ENCODE results near the gene DCPS.
"Not testable (repeated sequence)": the region's sequence is repeated elsewhere in the genome, so short reads cannot be mapped to it uniquely, and the experiment has no call there.

Gene DCPS

DNA sequence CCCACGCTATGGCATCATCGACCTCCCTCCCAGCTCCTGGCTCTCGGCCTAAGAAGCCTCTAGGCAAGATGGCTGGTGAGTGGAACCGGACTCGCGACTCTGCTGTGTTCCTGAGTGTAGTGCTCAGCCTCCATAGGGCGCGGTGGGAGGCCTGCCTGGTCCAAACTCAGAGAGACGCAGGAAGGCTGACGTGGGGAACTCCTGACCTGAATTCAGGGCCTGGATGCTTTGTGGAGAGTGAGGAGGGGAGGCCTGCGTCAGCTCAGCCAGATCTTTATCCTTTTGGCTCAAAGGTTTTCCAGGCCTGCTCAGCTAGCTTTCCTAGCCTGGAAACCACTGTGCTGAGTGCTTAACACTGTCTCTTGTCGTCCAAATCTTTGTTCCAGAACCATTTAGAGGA, 13.0 kb upstream of the DCPS start:
- no peak for DNase-seq

- no peak for DNase-seq
Observed at GRCh38 chr11:126293726-126294125, 10.1 kb upstream of the DCPS start.

- DNase-seq = no peak
Observed at GRCh38 chr11:126297004-126297403, 6.9 kb upstream of the DCPS start.

DNA sequence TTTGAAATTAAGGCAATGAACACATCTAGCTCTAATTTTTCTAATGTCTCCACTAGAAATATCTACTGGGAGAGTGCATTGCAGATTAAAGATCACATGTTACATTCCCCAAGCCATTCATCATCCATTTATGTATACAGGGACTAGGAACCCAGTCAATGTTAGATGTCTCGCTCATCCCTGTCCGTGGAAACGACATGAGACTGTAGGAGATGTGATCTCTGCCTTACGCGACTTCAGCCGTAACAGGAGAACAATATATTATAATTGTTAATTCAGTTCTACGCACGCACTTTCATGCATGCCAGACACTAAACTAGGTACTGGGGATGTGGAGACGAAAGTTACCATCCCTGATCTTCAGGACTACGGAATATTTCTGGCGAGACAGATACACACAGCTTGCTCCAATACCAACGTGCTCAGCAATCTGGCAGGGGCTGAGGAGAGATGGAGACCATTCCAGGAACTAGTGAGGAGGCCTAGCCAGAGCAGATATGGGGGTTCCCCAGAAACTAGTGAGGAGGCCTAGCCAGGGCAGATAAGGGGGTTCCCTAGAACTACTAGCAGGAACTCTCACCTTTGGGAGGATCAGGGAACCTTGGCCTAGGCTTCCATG, 706 bp downstream of the DCPS start:
- no peak for DNase-seq

DNA sequence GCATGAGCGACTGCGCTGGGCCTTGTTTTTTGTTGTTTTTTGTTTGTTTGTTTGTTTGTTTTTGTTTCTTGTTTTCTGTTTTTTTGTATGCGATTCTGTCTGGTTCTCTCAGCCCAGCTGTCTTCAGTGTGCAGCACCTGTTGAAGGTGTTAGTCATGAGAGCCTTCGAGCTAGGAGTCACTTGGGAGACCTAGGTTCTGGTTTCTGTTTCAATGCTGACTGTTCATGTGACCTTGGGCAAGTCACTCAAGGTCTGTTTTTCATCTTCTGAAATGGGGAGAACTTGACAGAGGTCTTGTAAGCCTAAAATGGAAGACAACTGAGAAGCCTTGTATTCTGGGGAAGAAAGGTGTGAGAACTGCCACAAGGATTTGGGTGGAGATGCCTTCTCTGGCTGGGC, 1.8 kb downstream of the DCPS start:
- DNase-seq = no peak

DNA sequence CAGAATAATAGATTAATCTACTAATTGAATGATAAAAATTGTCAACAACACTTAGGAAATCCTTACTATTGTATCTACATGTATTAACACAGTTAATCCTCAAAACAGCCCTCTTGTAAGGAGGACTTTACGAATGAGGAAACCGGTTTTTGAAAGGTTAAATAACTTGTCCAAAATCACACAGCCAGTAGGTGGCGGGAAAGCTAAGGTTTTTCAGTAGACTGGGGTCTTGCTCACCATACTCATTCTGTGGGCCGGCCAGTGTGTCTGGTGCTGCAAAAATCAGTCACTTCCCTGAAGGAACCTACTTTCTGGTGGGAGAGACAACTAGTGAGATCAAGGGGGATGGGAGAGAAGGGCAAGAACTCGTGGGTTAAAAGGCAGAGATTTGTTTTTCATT, 3.8 kb downstream of the DCPS start:
- peak; percentile 40 for DNase-seq

GRCh38 chr11:126308271-126308671, 4.4 kb downstream of the DCPS start:
- no peak for DNase-seq

DNA sequence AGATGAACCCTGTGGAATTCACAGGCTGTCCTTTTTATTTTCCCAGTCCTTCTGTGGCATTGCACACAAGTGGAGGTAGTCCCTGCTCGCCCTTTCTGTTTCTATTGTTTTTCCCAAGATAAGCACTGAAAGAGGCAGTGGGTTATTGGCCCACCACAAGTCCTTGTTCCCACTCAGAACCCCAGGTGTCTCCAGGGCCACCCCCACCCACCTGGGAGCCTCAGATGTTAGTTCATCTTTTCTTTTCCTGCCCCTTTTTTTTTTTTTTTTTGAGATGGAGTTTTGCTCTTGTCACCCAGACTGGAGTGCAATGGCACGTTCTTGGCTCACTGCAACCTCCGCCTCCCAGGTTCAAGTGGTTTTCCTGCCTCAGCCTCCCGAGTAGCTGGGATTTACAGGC, 4.9 kb downstream of the DCPS start:
- DNase-seq = not testable (repeated sequence)

GRCh38 chr11:126310200-126310991, 6.5 kb downstream of the DCPS start:
- peak; percentile 53 for DNase-seq

- DNase-seq = no peak
Observed at GRCh38 chr11:126310992-126311310, 7.1 kb downstream of the DCPS start.

GRCh38 chr11:126311401-126312291, 7.8 kb downstream of the DCPS start:
- no peak for DNase-seq

DNA sequence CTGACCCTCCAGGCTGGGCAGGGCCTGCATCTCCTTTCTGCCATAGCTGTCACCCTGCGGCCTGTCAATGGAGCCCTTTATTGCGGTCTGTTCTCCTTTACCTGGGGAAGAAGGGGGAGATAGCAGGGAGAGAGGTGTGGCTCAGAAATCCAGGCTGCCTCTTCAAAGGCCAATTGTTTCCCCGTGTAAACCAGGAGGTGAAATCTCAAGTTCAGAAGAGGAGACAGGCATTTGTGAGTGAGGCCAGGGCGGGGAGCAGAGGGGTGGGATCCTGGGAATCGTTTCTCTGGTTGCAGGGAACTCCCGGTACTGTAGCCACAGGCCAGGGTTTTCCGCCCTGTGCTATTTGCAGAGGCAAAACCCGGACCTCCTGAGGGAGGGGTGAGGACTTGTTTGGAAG, 9.1 kb downstream of the DCPS start:
- no peak for DNase-seq

- no peak for DNase-seq
Observed at GRCh38 chr11:126313826-126314225, 10.0 kb downstream of the DCPS start.

GRCh38 chr11:126317432-126317755, 13.5 kb downstream of the DCPS start:
- no peak for DNase-seq

- DNase-seq = no peak
Observed at GRCh38 chr11:126317756-126318573, 14.1 kb downstream of the DCPS start.

- no peak for DNase-seq
Observed at GRCh38 chr11:126318574-126319373, 14.9 kb downstream of the DCPS start.

DNA sequence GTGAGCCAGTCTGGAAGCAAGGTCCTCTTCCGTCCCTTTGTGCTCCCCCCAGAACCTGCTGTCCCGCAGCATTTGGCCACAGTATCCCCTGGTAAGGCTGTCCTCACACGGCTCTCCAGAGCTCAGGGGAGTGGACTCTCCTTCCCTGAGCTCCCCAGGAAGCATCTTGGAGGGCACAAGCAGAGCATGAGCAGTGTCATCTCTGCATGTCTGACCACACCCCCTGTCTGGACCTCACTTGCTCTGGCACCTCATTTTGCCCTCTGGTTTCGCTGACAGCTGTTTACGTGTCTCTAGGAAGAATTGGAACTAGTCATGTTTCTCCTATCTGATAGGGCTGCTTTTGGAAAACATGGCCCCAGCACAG, 15.5 kb downstream of the DCPS start:
- no peak for DNase-seq

GRCh38 chr11:126322996-126323395, 19.1 kb downstream of the DCPS start:
- DNase-seq = no peak

DNA sequence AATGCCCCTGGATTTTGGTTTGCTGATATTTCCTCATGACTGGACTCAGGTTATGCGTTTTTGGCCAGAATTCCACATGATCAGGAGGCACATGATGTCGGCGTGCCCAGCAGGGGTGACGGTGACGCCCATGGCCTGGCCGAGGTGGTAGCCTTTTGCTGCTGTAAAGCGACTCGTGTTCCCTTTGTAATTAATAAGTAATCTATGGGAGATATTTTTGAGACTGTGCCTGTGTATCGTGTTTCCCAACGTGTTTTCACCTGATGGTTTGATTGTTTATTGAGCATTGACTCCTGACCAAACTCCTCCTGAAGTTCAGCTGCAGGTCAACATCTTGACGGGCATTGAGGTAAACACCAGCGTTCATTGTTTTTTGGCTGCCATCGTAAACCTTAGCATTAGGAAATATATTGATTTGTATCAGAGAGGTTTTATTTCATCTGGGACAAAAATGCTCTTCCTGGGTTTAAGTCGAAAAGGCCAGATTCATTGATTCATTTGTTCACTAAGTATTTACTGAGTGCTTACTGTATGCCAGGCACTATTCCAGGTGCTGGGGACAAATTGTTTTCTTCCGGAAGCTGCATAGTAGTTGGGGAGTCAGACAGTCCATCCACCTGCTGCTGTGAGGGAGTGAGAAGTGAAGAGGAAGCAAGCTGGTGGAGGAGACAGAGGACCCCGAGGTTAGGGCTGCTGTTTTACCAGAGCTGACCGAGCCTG, 23.6 kb downstream of the DCPS start:
- peak; percentile 48 for DNase-seq

DNA sequence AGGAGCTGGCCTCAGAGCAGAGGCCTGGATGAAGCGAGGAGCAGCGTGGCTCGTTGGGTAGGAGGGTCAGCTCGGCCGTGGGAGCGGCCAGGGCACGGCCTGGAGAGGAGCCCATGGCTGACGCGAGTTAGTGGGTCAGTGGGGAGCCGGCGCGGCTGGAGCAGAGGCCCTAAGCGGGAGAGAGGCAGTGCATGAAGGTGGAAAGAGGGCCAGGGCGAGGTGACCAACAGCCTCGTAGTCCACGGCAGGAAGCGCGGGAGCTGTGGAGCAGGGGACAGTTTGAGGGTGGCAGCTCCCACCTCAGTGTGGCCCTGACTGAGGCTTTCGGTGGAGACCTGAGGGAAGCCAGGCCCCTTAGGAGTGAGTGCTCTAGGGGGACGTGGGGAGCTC, 24.1 kb downstream of the DCPS start:
- DNase-seq = no peak

- no peak for DNase-seq
Observed at GRCh38 chr11:126328444-126328843, 24.6 kb downstream of the DCPS start.

Data from NCI-H1092 treated with DMSO at 0.1 percent for 48 hours (cell line).